Lung (tissue), 12 donors: ENCODE data around the gene CDC42BPB. TPM values are rescaled to one million over a fixed set of nuclear protein-coding genes. Genes with fewer than 3 reads are reported as not detected.
A peak's percentile ranks its signal among the peaks of the same experiment; 100 is the strongest.

ENCODE experiments used
- ATAC-seq: fragments of 200-7000 bp; cut with Tn5 transposase; one replicate; pipeline ENCODE4 v1.9.1; 2020; ENCODE audit warnings: moderate number of reproducible peaks; ENCODE audit not compliant: insufficient read depth, low FRiP score
- DNase-seq, 3 donors: peaks; one replicate each; pipeline ENCODE4 v3.0.0-alpha.2; 2013 to 2017
- H3K27ac ChIP-seq, 2 donors: one replicate each; pipeline ENCODE4 v1.5.1; 2013; ENCODE audit warnings: mild to moderate bottlenecking in 2 of 2, moderate library complexity in 2 of 2, control low read depth in 1 of 2, inconsistent platforms in 1 of 2, low read depth in 1 of 2, low read length in 1 of 2
- H3K27me3 ChIP-seq, 3 donors: one replicate each; pipeline ENCODE4 v1.5.1; 2013; ENCODE audit warnings: low read length in 2 of 3; ENCODE audit not compliant: control insufficient read depth in 3 of 3, insufficient read depth in 3 of 3
- H3K36me3 ChIP-seq, 4 donors: one replicate each; pipeline ENCODE4 v1.5.1; 2013; ENCODE audit warnings: low read length in 4 of 4, mild to moderate bottlenecking in 1 of 4, moderate library complexity in 1 of 4; ENCODE audit not compliant: control insufficient read depth in 4 of 4, insufficient read depth in 4 of 4
- H3K4me1 ChIP-seq, 5 donors: one replicate each; pipeline ENCODE4 v1.5.1; 2013; ENCODE audit warnings: low read length in 5 of 5, mild to moderate bottlenecking in 2 of 5, moderate library complexity in 1 of 5; ENCODE audit not compliant: control insufficient read depth in 5 of 5, insufficient read depth in 5 of 5
- H3K4me3 ChIP-seq: one replicate; pipeline ENCODE4 v1.5.1; 2013; ENCODE audit warnings: mild to moderate bottlenecking, control low read depth, moderate library complexity
- H3K9ac ChIP-seq, 2 donors: one replicate each; pipeline ENCODE4 v1.5.1; 2013; ENCODE audit warnings: low read length in 2 of 2, control low read depth in 1 of 2; ENCODE audit not compliant: insufficient read depth in 1 of 2
- H3K9me3 ChIP-seq, 4 donors: one replicate each; pipeline ENCODE4 v1.5.1; 2013; ENCODE audit warnings: low read length in 3 of 4, mild to moderate bottlenecking in 1 of 4, moderate library complexity in 1 of 4; ENCODE audit not compliant: control insufficient read depth in 4 of 4, insufficient read depth in 3 of 4
- CTCF ChIP-seq: IDR thresholded peaks from 2 replicates; pipeline ENCODE4 v1.5.1; 2012; ENCODE audit warnings: mild to moderate bottlenecking; ENCODE audit errors: control extremely low read depth, extremely low read depth
- WGBS, 2 donors: extraction: QIAGEN DNeasy Blood & Tissue Kit; methylation state at CpG; one replicate each; pipeline ENCODE4 v1.1.7; 2013; 5-methylcytosine and 5-hydroxymethylcytosine counted together
- polyA plus RNA-seq, 2 donors: library from polyadenylated mRNA; stranded (reverse); fragments of 200-250 nt; gene quantifications; one replicate each; pipeline ENCODE4 v1.2.1, GENCODE V29; 2013
- total RNA-seq, 2 donors: library from RNA; depleted of rRNA in 1 of 2; stranded (reverse); fragments of >200 nt in 1 of 2; gene quantifications; one replicate each; pipeline ENCODE4 v1.2.1, GENCODE V29; 2014 to 2021
- donor health status: control.
- donor health status: control.
- donor health status: Bipolar disorder and iron deficiency.
- donor health status: healthy.
- donor health status: DM: yes; HTN: yes; CAD: no.

The CDC42BPB gene
- total and polyA plus RNA-seq, 4 donors: 39.3 to 97.9 (median 66.6) TPM

- no peak overlapping the region for H3K4me3 ChIP-seq
- peaks cover 0 to 1% (median 0%) of the 10 kb centered on the region in 4 donors for H3K9me3 ChIP-seq
- no peak for DNase-seq
- 91 to 94% methylated on average over 26 of the region's 26 CpGs for WGBS, 2 donors
- no peak overlapping the region for H3K9ac ChIP-seq
- peaks cover 0 to 20% (median 6%) of the 10 kb centered on the region in 5 donors for H3K4me1 ChIP-seq
- H3K27ac ChIP-seq: no peak overlapping the region
- peaks cover 0 to 4% (median 0%) of the 10 kb centered on the region in 3 donors for H3K27me3 ChIP-seq
- TF ChIP-seq CTCF: no peak
- H3K36me3 ChIP-seq: no peaks in the 10 kb centered on the region
- no peak for ATAC-seq
Observed at GRCh38 chr14:103097244-103097993, 40.1 kb upstream of the CDC42BPB start.

- Histone ChIP-seq H3K9me3 (no peaks in the 10 kb centered on the region), H3K27me3 (no peaks in the 10 kb centered on the region), H3K4me1 (peaks cover 0 to 20% (median 6%) of the 10 kb centered on the region in 5 donors), H3K4me3 (no peak overlapping the region), H3K36me3 (no peaks in the 10 kb centered on the region), H3K27ac (no peak overlapping the region), H3K9ac (no peak overlapping the region)
- ATAC-seq: no peak
- WGBS, 2 donors: 87 to 90% methylated on average over 4 of the region's 4 CpGs
- no peak for DNase-seq
- no peak for TF ChIP-seq CTCF
Observed at GRCh38 chr14:103096387-103096786, 39.0 kb upstream of the CDC42BPB start.

GRCh38 chr14:103095210-103095778 is 37.9 kb upstream of the CDC42BPB start:
- no peak for DNase-seq
- 82 to 93% methylated on average over 11 of the region's 11 CpGs for WGBS, 2 donors
- Histone ChIP-seq H3K9me3 (no peaks in the 10 kb centered on the region), H3K27ac (no peak overlapping the region), H3K36me3 (no peaks in the 10 kb centered on the region), H3K9ac (peak overlapping the region in 1 of 2 donors; percentile 80), H3K4me1 (peaks cover 0 to 25% (median 9%) of the 10 kb centered on the region in 5 donors), H3K4me3 (no peak overlapping the region), H3K27me3 (no peaks in the 10 kb centered on the region)
- no peak for ATAC-seq
- TF ChIP-seq CTCF: no peak
